ENCODE data around the gene ADIPOQ. TPM values are rescaled to one million over a fixed set of nuclear protein-coding genes. Genes with fewer than 3 reads are reported as not detected.

Gene ADIPOQ
- polyA plus RNA-seq, 1 of the 3 experiments (the other 2 are of a cell fraction): not detected

GRCh38 chr3:186845756-186846155 is 3.2 kb downstream of the ADIPOQ start:
- ChIA-PET CTCF (interaction anchor here (1.6 to 7.1 kb wide), 2 partner anchors 294 to 320 kb away, joined by 6 to 101 read pairs; partner anchors contain the start of gene RPL39L), POLR2A (no interaction called here)
- Histone ChIP-seq H3F3A (replicated peaks; ENCODE audit: insufficient read depth) (no peaks in the 10 kb centered on the region), H3K27me3 (ENCODE audit: insufficient read depth) (peaks cover 17% of the 10 kb centered on the region; the same call in 1 of the 2 replicates), H3K9ac (no peak overlapping the region), H3K9me3 (no peaks in the 10 kb centered on the region), H3K4me1 (ENCODE audit: control insufficient read depth in 1 of 2, insufficient read depth in 2 of 2, low read depth in 1 of 2, low read length in 1 of 2) (no peaks in the 10 kb centered on the region), H3K4me2 (no peak overlapping the region), H3K27ac (ENCODE audit: low read depth in 2 of 2, low read length in 1 of 2) (no peak overlapping the region), H2AFZ (ENCODE audit: low read depth) (no peak overlapping the region), H3K79me2 (ENCODE audit: insufficient read depth) (no peaks in the 10 kb centered on the region), H3K4me3 (ENCODE audit: low read depth in 2 of 2, low read length in 1 of 2) (no peak overlapping the region), H3K9me2 (no peaks in the 10 kb centered on the region), H3K36me3 (replicated peaks in 1 of 2; ENCODE audit: control insufficient read depth in 1 of 2, insufficient read depth in 2 of 2, low read length in 1 of 2) (no peaks in the 10 kb centered on the region), H4K20me1 (ENCODE audit: insufficient read depth) (no peaks in the 10 kb centered on the region)
- TF ChIP-seq EZH2phosphoT487 (IDR thresholded peaks at IDR 0.05; ENCODE audit: borderline replicate concordance, low read depth) (no peak), TCF12 (IDR thresholded peaks at IDR 0.05) (no peak), RFX5 (IDR thresholded peaks at IDR 0.05; ENCODE audit: low read length) (no peak), GATA2 (CRISPR knock-in tag; IDR thresholded peaks at IDR 0.05) (no peak), SIN3A (IDR thresholded peaks at IDR 0.05; ENCODE audit: borderline replicate concordance, low read depth, low read length) (no peak), NRF1 (IDR thresholded peaks at IDR 0.05; ENCODE audit: low read depth, low read length) (no peak)
- TF ChIP-seq, protein P1, sequence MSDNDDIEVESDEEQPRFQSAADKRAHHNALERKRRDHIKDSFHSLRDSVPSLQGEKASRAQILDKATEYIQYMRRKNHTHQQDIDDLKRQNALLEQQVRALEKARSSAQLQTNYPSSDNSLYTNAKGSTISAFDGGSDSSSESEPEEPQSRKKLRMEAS (IDR thresholded peaks at IDR 0.05; ENCODE audit: low read depth): no peak
- DNase-seq: no peak
- 67% methylated on average over 10 of the region's 10 CpGs for WGBS (ENCODE audit: low lambda C conversion rate)

DNA sequence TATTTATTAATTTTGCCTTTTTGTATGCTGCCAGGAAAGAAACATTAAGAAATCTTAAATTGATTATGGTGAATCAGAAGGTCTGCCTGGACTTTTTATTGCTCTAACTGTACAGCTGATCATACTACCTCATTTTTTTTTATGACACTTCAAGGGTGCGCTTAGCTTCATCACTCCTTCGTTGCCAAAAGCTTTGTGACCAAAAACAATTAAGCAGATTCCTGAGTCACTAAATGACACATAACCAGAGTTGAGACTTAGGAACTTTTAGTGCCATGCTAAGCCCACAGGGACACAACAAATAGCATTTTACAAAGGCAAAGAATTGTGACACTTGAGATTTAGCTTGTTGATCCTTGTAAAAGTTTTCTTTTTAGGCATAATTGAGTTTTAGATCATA is 4.9 kb downstream of the ADIPOQ start:
- WGBS (ENCODE audit: low lambda C conversion rate): 51% methylated on average over 2 of the region's 2 CpGs
- Histone ChIP-seq H3F3A (replicated peaks; ENCODE audit: insufficient read depth) (no peaks in the 10 kb centered on the region), H3K4me1 (ENCODE audit: control insufficient read depth in 1 of 2, insufficient read depth in 2 of 2, low read depth in 1 of 2, low read length in 1 of 2) (no peaks in the 10 kb centered on the region), H3K36me3 (replicated peaks in 1 of 2; ENCODE audit: control insufficient read depth in 1 of 2, insufficient read depth in 2 of 2, low read length in 1 of 2) (no peaks in the 10 kb centered on the region), H2AFZ (ENCODE audit: low read depth) (no peak overlapping the region), H3K4me3 (ENCODE audit: low read depth in 2 of 2, low read length in 1 of 2) (no peak overlapping the region), H3K27ac (ENCODE audit: low read depth in 2 of 2, low read length in 1 of 2) (no peak overlapping the region), H3K9me2 (no peaks in the 10 kb centered on the region), H3K9ac (no peak overlapping the region), H3K4me2 (no peak overlapping the region), H4K20me1 (ENCODE audit: insufficient read depth) (no peaks in the 10 kb centered on the region), H3K9me3 (no peaks in the 10 kb centered on the region), H3K79me2 (ENCODE audit: insufficient read depth) (no peaks in the 10 kb centered on the region), H3K27me3 (ENCODE audit: insufficient read depth) (peaks cover 17% of the 10 kb centered on the region; the same call in 1 of the 2 replicates)
- CTCF ChIA-PET: interaction anchor here (0.6 to 7.1 kb wide), 7 partner anchors 9 to 870 kb away, joined by 3 to 101 read pairs (median 12); partner anchors contain the start of gene RPL39L
- no peak for DNase-seq
- POLR2A ChIA-PET: no interaction called here
- TF ChIP-seq YY1 (IDR thresholded peaks at IDR 0.05; ENCODE audit: low read depth) (no peak), EP300 (IDR thresholded peaks at IDR 0.05; ENCODE audit: borderline replicate concordance in 1 of 2, low read depth in 1 of 2, low read length in 1 of 2) (no peak), JUND (IDR thresholded peaks at IDR 0.05) (no peak), TEAD4 (IDR thresholded peaks at IDR 0.05; ENCODE audit: borderline replicate concordance, insufficient read depth) (no peak), SIN3A (IDR thresholded peaks at IDR 0.05; ENCODE audit: borderline replicate concordance, low read depth, low read length) (no peak), GABPA (IDR thresholded peaks at IDR 0.05; ENCODE audit: low read depth) (no peak)
- TF ChIP-seq, protein P2, sequence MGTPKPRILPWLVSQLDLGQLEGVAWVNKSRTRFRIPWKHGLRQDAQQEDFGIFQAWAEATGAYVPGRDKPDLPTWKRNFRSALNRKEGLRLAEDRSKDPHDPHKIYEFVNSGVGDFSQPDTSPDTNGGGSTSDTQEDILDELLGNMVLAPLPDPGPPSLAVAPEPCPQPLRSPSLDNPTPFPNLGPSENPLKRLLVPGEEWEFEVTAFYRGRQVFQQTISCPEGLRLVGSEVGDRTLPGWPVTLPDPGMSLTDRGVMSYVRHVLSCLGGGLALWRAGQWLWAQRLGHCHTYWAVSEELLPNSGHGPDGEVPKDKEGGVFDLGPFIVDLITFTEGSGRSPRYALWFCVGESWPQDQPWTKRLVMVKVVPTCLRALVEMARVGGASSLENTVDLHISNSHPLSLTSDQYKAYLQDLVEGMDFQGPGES (IDR thresholded peaks at IDR 0.05; ENCODE audit: low read depth, low read length): no peak
